ENCODE measurements around the gene SERPINB1. TPM values are rescaled to one million over a fixed set of nuclear protein-coding genes. Genes with fewer than 3 reads are reported as not detected.
A peak's percentile ranks its signal among the peaks of the same experiment; 100 is the strongest.

Gene SERPINB1
- total and polyA plus RNA-seq, 12 donors: 33.4 to 159 (median 60.7) TPM

DNA sequence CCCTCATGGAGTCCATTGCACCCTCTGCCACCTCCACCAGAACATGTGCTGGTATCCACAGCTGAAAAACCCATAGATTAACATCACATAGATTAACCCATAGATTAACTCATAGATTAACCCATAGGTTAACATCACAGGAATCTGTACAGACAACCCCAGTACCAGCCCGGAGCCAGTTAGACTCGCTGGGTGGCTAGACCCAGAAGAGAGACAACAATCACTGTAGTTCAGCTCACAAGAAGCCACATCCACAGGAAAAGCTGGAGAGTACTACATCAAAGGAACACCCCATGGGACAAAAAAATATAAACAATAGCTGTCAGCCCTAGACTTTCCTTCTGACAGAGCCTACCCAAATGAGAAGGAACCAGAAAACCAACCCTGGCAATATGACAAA is 36.3 kb upstream of the SERPINB1 start:
- WGBS, 4 donors: 85 to 100% (median 89%) methylated on average over 2 of the region's 2 CpGs
- Histone ChIP-seq H3K27ac (peak overlapping the region in 3 of 5 donors; percentile 85 to 93 (median 93)), H3K36me3 (replicated peaks in 1 of 2) (no peaks in the 10 kb centered on the region), H3K27me3 (no peaks in the 10 kb centered on the region), H3K9me3 (replicated peaks in 1 of 3) (no peaks in the 10 kb centered on the region), H3K4me1 (replicated peaks in 1 of 2) (peaks cover 10 to 17% of the 10 kb centered on the region in 2 donors), H3K4me3 (no peak overlapping the region)
- no peak for DNase-seq
- TF ChIP-seq CTCF (IDR thresholded peaks at IDR 0.05): no peak
- TF ChIP-seq POLR2A (IDR thresholded peaks at IDR 0.05): no peak
- intact Hi-C loops (cut with DNase I): no loop called here

DNA sequence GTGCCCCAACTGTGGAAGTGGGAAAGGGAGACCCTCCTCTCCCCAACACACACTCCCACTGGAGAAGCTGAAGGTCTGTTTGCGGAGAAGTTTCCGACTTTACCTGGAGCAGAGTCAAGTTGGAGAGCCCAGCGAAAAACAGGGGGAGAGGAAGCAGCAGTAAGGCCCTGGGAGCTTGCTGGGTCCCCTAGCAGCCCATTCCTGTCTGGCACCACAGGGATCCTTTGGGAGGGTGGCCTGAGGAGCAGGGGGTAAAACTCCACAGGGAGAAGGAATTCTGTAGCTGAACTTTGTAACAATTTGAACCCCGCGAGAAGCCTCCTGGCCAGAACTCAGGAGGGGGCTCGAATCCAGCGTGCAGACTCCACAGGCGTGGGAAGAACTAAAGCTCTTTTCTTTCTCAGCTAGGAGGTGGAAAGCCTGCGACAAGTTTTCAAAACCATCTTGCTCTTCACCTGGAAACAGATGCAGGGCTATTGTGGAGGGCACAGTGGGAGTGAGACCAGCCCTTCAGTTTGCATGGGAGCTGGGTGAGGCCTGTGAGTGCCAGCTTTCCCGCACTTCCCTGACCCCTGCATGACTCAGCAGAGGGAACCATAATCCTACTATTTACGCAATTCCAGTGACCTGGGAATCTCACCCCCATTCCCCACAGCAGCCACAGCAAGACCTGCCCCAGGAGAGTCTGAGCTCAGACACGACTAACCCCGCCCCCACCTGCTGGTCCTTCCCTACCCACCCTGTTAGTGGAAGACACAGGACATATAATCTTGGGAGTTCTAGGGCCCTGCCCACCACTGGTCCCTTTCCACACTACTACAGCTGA is 35.6 kb upstream of the SERPINB1 start:
- WGBS, 4 donors: 52 to 64% (median 63%) methylated on average over 10 to 13 of the region's 13 CpGs
- H3K27me3 ChIP-seq: no peaks in the 10 kb centered on the region
- H3K9me3 ChIP-seq (replicated peaks in 1 of 3): no peaks in the 10 kb centered on the region
- peak overlapping the region; percentile 55 to 93 (median 85) for H3K27ac ChIP-seq
- peak in 2 of 7 donors; percentile 30 to 40 for DNase-seq
- H3K36me3 ChIP-seq (replicated peaks in 1 of 2): no peaks in the 10 kb centered on the region
- intact Hi-C loops (cut with DNase I): no loop called here
- peak overlapping the region in 1 of 4 donors; percentile 71 for H3K4me3 ChIP-seq
- TF ChIP-seq POLR2A (IDR thresholded peaks at IDR 0.05) (no peak), CTCF (IDR thresholded peaks at IDR 0.05) (no peak)
- H3K4me1 ChIP-seq (replicated peaks in 1 of 2): peaks cover 10 to 17% of the 10 kb centered on the region in 2 donors

DNA sequence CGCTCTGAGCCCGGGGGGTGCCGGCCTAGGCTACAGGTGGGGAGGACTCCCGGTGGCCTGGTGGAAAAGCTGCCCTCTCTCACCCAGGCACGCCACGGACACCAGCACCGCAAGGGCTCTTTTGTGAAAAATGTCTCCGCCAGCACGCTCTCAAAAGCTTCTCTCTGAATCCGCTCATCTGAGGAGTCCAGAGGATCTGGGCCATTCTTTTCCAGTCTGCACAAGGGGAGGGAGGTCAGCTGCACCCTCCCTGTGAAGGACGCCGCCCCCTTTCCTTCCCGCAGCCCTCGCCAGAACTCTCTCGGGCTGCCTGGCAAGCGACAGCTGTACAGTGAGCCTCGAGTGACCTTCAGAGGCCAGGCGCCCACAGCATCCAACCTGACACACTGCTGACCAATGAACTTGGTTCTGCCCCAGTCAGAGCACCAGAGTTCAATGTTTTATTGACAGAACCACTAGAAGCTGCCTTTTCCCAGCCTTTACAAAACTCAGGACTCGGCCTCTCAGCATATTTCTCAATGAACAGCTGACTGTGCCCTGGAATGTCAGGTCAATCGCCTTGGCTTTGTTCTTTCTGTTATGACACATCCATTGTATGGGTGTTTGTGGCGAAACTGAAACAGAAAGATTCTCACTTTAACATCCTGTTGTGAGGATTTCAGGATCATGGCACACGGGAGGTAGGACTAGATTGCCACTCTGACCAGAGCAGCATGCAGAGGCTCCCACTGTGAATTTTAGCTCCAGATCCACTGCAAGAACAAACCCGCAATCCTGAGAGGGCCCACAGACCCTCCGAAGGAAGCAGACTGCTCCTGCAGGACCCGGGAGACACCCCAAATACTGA is 34.8 kb upstream of the SERPINB1 start:
- TF ChIP-seq POLR2A (IDR thresholded peaks at IDR 0.05) (peak; percentile 35 to 85), CTCF (IDR thresholded peaks at IDR 0.05) (no peak)
- no peaks in the 10 kb centered on the region for H3K9me3 ChIP-seq (replicated peaks in 1 of 3)
- no peaks in the 10 kb centered on the region for H3K27me3 ChIP-seq
- DNase-seq: peak; percentile 78 to 96 (median 94)
- peak overlapping the region; percentile 55 to 93 (median 85) for H3K27ac ChIP-seq
- peak overlapping the region in 2 of 4 donors; percentile 49 to 71 for H3K4me3 ChIP-seq
- intact Hi-C loops (cut with DNase I): no loop called here
- no peaks in the 10 kb centered on the region for H3K36me3 ChIP-seq (replicated peaks in 1 of 2)
- H3K4me1 ChIP-seq (replicated peaks in 1 of 2): peaks cover 10 to 17% of the 10 kb centered on the region in 2 donors
- WGBS, 4 donors: 6 to 15% (median 9%) methylated on average over 12 to 25 of the region's 25 CpGs

Data from adrenal gland (tissue), 12 donors.